ENCODE measurements around the gene LIPI. TPM values are rescaled to one million over a fixed set of nuclear protein-coding genes. Genes with fewer than 3 reads are reported as not detected.

Gene LIPI
- total RNA-seq, 1 experiment from 2014 or later: not detected

- H4K5ac ChIP-seq (ENCODE audit: insufficient read length, low read depth, low read length): no peak overlapping the region
- peaks cover 5% of the 10 kb centered on the region for H3K9me3 ChIP-seq (ENCODE audit: control insufficient read depth, low read depth, low read length)
- no peaks in the 10 kb centered on the region for H3K27me3 ChIP-seq (ENCODE audit: insufficient read depth, low read length)
- Mint-ChIP-seq H3K9me3 (peaks cover 71 to 81% of the 10 kb centered on the region in 2 experiments), H3K27ac (no peak overlapping the region), H3K4me1 (no peaks in the 10 kb centered on the region), H3K4me3 (no peak overlapping the region; a peak in 1 of 5 replicates), H3K36me3 (ENCODE audit: insufficient read depth in 1 of 3, low read depth in 3 of 3) (peaks cover 0 to 22% (median 5%) of the 10 kb centered on the region in 3 experiments; a peak in 6 of 7 replicates), H3K27me3 (ENCODE audit: low read depth) (no peaks in the 10 kb centered on the region; the same call in none of the 2 replicates)
- H4K91ac ChIP-seq (ENCODE audit: insufficient read length, low read depth, low read length): no peak overlapping the region
- no peak overlapping the region for H2AK5ac ChIP-seq (ENCODE audit: insufficient read length, low read length)
- no peaks in the 10 kb centered on the region for H3K79me2 ChIP-seq (ENCODE audit: insufficient read depth, low read length)
- no peak overlapping the region for H2BK5ac ChIP-seq (ENCODE audit: insufficient read length, low read length)
- no peak overlapping the region for H2AFZ ChIP-seq (ENCODE audit: low read length)
- H3K14ac ChIP-seq (ENCODE audit: insufficient read depth, low read length): no peak overlapping the region
- H2BK12ac ChIP-seq (ENCODE audit: insufficient read length, low read depth, low read length): no peak overlapping the region
- no peak overlapping the region for H3K27ac ChIP-seq (ENCODE audit: insufficient read length, low read depth, low read length)
- no peaks in the 10 kb centered on the region for H3K23me2 ChIP-seq (ENCODE audit: insufficient read length, low read depth, low read length, poor library complexity, severe bottlenecking)
- no peak overlapping the region for H3K56ac ChIP-seq (ENCODE audit: insufficient read length, low read depth, low read length)
- no peak overlapping the region for H3K18ac ChIP-seq (ENCODE audit: insufficient read length, low read depth, low read length)
- no peak overlapping the region for H3K9ac ChIP-seq (ENCODE audit: extremely low read depth, insufficient read length, low read length)
- H3K4me1 ChIP-seq (ENCODE audit: insufficient read depth, low read length): no peaks in the 10 kb centered on the region
- H3K4ac ChIP-seq (ENCODE audit: low read depth, low read length): no peak overlapping the region
- no peak overlapping the region for H2BK20ac ChIP-seq (ENCODE audit: low read depth, low read length, poor library complexity, severe bottlenecking)
- no peaks in the 10 kb centered on the region for H4K20me1 ChIP-seq (ENCODE audit: control insufficient read depth, insufficient read depth, insufficient read length)
- H3K23ac ChIP-seq (ENCODE audit: insufficient read length, low read depth, low read length): no peak overlapping the region
- no peak overlapping the region for H3K4me2 ChIP-seq (ENCODE audit: insufficient read depth, insufficient read length, low read length)
- no peak overlapping the region for H2BK15ac ChIP-seq (ENCODE audit: low read depth, low read length)
- H4K8ac ChIP-seq (replicated peaks; ENCODE audit: insufficient read length, low read depth, low read length): no peak overlapping the region
- DNase-seq: no peak
- no peaks in the 10 kb centered on the region for H3K79me1 ChIP-seq (ENCODE audit: insufficient read depth, low read depth, low read length, poor library complexity, severe bottlenecking)
- no peak overlapping the region for H3T11ph ChIP-seq (ENCODE audit: low read length)
- WGBS (ENCODE audit: extremely low coverage, insufficient read length, low lambda C conversion rate): no CpG with 5 or more reads among the region's 7 CpGs
- no peak for TF ChIP-seq CTCF (conservative IDR thresholded peaks at IDR 0.05)
- no peak overlapping the region for H2BK120ac ChIP-seq (ENCODE audit: low read depth, low read length, poor library complexity, severe bottlenecking)
Observed at GRCh38 chr21:14124266-14124665, 86.5 kb downstream of the LIPI start.
